Natural killer cell treated with Interleukin-12 subunit alpha and Interleukin-12 subunit beta and Interleukin-15 and Interleukin-18, amount 100 ng/mL, for 72 hours (primary cell): ENCODE measurements around the gene MYO1D. TPM values are rescaled to one million over a fixed set of nuclear protein-coding genes. Genes with fewer than 3 reads are reported as not detected.

Source experiments
- ATAC-seq, 2 donors: fragments of 150-1000 bp; cut with Tn5 transposase in 1 of 2; sonication (Bioruptor Pico), chemical (Tn5 transposase) in 1 of 2; 2 replicates each; pipeline ENCODE4 v1.10.0; 2021
- DNase-seq: peaks from one replicate; pipeline ENCODE4 v3.0.0; 2022; ENCODE audit warnings: low spot score
- H3K27ac Mint-ChIP-seq, 2 donors: 1 replicate in 1 of 2; 2 replicates in 1 of 2; pipeline ENCODE4 v1.8.0; 2022; ENCODE audit warnings: mixed read lengths in 2 of 2, mild to moderate bottlenecking in 1 of 2, moderate library complexity in 1 of 2
- H3K27me3 Mint-ChIP-seq, 2 donors: 1 replicate in 1 of 2; 2 replicates in 1 of 2; pipeline ENCODE4 v1.8.0; 2022; ENCODE audit warnings: mixed read lengths in 2 of 2
- H3K36me3 Mint-ChIP-seq: one replicate; pipeline ENCODE4 v1.8.0; 2022; ENCODE audit warnings: mixed read lengths
- H3K4me1 Mint-ChIP-seq, 2 donors: 1 replicate in 1 of 2; 2 replicates in 1 of 2; pipeline ENCODE4 v1.8.0; 2022; ENCODE audit warnings: low read depth in 2 of 2, mixed read lengths in 2 of 2, mild to moderate bottlenecking in 1 of 2
- H3K4me3 Mint-ChIP-seq: one replicate; pipeline ENCODE4 v1.8.0; 2022; ENCODE audit warnings: mixed read lengths
- H3K9me3 Mint-ChIP-seq: 2 replicates; pipeline ENCODE4 v1.8.0; 2022; ENCODE audit warnings: mixed read lengths
- total RNA-seq, 2 donors: library from RNA; stranded (reverse); gene quantifications; one replicate each; pipeline ENCODE4 v1.2.3, GENCODE V29; 2022

MYO1D gene
- total RNA-seq, 2 donors from 2014 or later: 25.7 to 25.8 TPM

DNA sequence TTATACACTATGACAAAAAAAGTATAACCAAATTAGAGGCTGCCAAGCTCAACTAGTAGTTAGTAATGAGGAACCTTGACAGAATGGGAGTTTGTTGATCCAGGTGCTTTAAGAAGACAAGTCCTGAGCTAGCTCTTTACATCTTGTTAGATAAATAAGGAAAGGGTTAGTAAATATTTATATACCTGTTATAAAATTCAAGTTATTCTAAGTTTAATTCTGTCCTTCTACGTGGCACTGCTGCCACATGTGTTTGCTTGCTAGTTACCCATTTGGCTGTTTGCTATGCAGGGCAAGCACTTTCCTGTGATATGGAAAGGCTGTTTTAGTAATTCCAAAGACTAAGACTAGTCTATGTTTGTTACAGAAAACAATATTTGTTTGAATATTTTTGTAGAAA is 180.5 kb downstream of the MYO1D start:
- no peak for ATAC-seq
- H3K4me3 Mint-ChIP-seq: no peak overlapping the region
- H3K4me1 Mint-ChIP-seq: peaks cover 0 to 5% of the 10 kb centered on the region in 2 donors

DNA sequence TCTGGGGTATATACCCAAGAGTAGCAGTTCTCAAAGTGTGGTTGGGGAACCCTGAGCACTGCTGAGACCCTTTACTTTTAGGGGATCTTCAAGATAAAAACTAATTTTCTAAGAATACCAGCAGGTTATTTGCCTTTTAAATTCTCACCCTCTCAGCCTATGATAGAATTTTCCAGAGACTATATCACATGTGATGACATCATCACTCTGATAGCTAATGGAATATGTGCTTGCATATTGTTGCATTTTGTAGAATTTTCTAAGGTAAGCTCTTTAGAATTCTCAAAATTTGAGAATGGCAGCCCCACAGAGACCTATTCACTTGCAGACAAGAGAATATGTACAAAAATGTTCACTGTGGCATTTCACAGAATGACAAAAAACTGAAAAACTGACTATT is 181.1 kb downstream of the MYO1D start:
- Mint-ChIP-seq H3K27ac (no peak overlapping the region), H3K36me3 (no peaks in the 10 kb centered on the region), H3K27me3 (no peaks in the 10 kb centered on the region), H3K4me1 (peaks cover 0 to 5% of the 10 kb centered on the region in 2 donors), H3K4me3 (no peak overlapping the region), H3K9me3 (no peaks in the 10 kb centered on the region)
- ATAC-seq: no peak
- no peak for DNase-seq

More for the DNA sequence above, 180.5 kb downstream of the MYO1D start:
- no peak overlapping the region for H3K27ac Mint-ChIP-seq
- no peaks in the 10 kb centered on the region for H3K27me3 Mint-ChIP-seq
- no peaks in the 10 kb centered on the region for H3K36me3 Mint-ChIP-seq
- DNase-seq: no peak
- H3K9me3 Mint-ChIP-seq: no peaks in the 10 kb centered on the region

DNA sequence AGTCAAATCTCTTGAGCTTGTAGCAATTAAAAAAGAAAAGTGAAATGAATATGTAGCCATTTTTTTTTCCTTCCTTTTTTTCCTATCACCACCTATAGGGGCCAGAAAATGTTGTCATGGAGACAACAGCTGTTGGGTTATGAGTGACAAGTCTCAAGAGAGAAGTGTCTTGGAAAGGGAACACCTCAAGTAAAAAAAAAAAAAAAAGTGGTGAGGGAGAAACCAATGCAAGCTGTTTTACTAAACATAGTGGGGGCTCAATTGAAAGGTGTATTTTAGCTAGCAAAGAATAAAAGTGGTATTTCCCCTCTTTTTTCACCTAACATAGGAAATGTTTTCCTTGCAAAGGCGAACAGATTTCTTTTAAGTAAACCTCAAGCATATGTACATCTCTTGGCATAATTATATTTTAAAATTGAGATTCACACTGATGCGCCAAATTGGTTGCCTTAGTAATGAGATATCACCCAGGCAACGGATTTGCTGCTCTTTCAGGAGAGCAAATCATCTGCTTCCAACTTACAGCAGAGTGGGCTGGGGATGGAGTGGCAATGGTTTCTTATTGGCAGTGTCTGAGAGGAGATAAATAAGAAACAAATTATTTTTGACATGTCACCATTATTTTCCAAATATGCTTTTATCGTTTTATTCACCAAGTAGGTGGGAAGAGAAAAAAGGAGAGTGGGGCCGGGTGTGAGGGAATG is 183.6 kb downstream of the MYO1D start:
- H3K27me3 Mint-ChIP-seq: no peaks in the 10 kb centered on the region
- no peak overlapping the region for H3K4me3 Mint-ChIP-seq
- DNase-seq (no peak), ATAC-seq (no peak)
- H3K27ac Mint-ChIP-seq: no peak overlapping the region
- no peaks in the 10 kb centered on the region for H3K36me3 Mint-ChIP-seq
- no peaks in the 10 kb centered on the region for H3K9me3 Mint-ChIP-seq
- peaks cover 0 to 5% of the 10 kb centered on the region in 2 donors for H3K4me1 Mint-ChIP-seq

DNA sequence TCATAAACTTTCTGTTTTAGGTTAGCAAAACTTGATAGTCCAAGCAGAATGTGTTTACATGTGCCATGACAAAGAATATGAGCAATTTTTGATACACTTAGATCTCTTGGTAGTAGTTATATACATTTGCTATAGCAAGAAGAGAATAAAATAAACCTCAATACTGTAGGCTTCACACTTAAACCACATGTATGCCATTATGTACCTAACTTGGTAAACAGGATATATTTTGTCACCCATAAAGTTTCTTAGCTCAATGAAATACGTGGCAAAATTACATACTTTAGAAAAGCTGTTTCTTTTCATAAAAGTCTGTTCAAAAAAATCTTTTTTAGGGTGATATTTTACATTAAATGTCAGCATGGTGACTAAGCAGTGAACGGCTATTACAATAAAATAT is 184.7 kb downstream of the MYO1D start:
- Mint-ChIP-seq H3K36me3 (no peaks in the 10 kb centered on the region), H3K27ac (no peak overlapping the region)

DNA sequence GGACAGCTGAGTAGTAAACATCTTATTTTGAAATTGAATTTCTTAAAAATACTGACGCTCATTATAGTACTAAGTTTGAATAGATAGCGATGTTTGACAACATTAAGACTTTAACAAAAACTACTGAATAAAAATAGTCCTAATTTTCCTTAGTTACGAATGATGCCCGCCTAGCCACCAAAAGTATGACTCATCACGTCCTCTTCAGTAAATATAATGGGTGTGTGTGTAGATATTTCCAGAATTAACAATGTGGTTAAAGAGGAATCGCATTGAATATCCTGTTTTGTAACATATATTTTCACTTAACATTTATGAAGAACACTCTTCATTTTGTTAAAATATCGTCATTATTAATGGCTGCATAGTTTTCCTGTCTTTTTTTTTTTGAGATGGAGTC is 187.6 kb downstream of the MYO1D start:
- H3K36me3 Mint-ChIP-seq: no peaks in the 10 kb centered on the region
- no peaks in the 10 kb centered on the region for H3K9me3 Mint-ChIP-seq
- no peaks in the 10 kb centered on the region for H3K27me3 Mint-ChIP-seq
- peaks cover 0 to 5% of the 10 kb centered on the region in 2 donors for H3K4me1 Mint-ChIP-seq
- H3K4me3 Mint-ChIP-seq: no peak overlapping the region
- DNase-seq: no peak
- no peak for ATAC-seq
- no peak overlapping the region for H3K27ac Mint-ChIP-seq

More for the DNA sequence above, 184.7 kb downstream of the MYO1D start:
- Mint-ChIP-seq H3K4me3 (no peak overlapping the region), H3K27me3 (no peaks in the 10 kb centered on the region), H3K9me3 (no peaks in the 10 kb centered on the region), H3K4me1 (peaks cover 0 to 5% of the 10 kb centered on the region in 2 donors)
- no peak for DNase-seq
- no peak for ATAC-seq

DNA sequence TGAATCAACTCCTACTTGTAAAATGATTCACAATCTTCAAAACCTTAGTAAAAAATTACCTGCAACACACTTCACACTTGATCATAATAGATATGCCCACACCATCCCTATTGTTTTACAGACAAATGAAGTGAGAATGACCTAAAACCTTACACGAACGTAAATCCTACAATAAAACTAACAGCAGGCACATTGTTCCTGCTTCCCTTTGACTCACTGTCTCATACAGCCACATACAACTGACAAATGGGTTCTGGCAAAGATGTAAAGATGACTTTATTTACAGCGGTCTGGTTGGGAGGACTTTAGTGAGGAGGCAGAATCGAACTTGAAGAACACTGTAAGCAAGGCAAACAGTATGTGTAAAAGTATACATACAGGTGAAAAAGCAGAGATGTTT is 188.7 kb downstream of the MYO1D start:
- H3K27ac Mint-ChIP-seq: no peak overlapping the region
- H3K4me1 Mint-ChIP-seq: peaks cover 0 to 5% of the 10 kb centered on the region in 2 donors
- peaks cover 0 to 3% of the 10 kb centered on the region in 2 donors for H3K27me3 Mint-ChIP-seq
- ATAC-seq: no peak
- no peak overlapping the region for H3K4me3 Mint-ChIP-seq
- H3K36me3 Mint-ChIP-seq: no peaks in the 10 kb centered on the region
- H3K9me3 Mint-ChIP-seq: no peaks in the 10 kb centered on the region
- no peak for DNase-seq

DNA sequence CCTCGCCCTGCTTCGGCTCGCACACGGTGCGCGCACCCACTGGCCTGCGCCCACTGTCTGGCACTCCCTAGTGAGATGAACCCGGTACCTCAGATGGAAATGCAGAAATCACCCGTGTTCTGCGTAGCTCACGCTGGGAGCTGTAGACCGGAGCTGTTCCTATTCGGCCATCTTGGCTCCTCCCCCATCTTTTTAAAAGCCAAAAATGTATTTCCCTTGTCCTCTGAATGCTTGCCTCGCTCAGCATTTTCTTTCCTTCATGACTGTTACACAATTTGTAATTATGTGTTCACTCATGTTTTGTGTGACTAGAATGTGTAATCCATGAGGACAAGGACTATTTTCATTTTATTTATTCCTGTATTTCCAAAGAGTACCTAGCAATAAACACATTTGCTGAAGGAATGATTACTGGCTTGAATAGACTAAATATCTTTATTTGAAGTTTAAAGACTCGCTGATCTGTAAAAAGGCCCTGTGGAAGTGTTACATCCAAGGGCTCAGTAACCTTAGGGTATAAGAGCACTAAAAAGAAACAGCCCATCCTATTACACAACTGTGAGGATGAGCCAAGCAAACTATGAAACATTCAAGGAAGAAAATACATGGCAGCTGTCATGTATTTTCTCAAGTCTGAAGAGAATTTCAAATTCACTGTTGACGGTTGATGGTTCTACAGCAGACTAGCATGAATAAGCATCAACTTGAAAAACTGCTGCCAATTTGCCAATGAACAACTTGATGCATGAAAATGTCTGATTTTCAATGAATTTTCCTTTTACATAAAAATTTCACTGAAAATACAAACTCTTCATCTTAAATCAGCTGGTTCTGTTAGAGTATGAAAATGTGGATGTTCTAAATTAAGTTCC is 192.6 kb downstream of the MYO1D start:
- no peak overlapping the region for H3K4me3 Mint-ChIP-seq
- DNase-seq (no peak), ATAC-seq (no peak)
- H3K27ac Mint-ChIP-seq: no peak overlapping the region
- H3K9me3 Mint-ChIP-seq: no peaks in the 10 kb centered on the region
- no peaks in the 10 kb centered on the region for H3K36me3 Mint-ChIP-seq
- H3K4me1 Mint-ChIP-seq: no peaks in the 10 kb centered on the region
- peaks cover 0 to 6% of the 10 kb centered on the region in 2 donors for H3K27me3 Mint-ChIP-seq

DNA sequence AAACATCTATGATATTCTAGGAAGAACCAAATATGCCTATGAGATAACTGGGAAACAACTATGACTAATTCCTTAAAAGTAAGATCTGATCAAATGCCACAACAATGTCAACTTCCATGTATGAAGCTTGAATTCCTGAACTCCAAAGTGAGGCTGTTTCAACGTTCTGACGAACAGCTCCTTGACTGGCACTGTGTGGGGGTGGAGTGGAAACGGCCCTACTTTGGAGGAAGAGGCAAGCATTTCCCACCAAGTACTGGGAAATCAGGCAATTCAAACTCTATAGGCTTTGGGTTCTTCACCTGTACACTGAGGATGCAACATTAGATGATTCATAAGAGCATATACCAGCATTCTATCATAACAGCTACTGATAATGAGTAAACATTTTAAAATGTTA is 203.0 kb downstream of the MYO1D start:
- Mint-ChIP-seq H3K4me3 (no peak overlapping the region), H3K27me3 (peaks cover 0 to 2% of the 10 kb centered on the region in 2 donors), H3K9me3 (no peaks in the 10 kb centered on the region), H3K36me3 (no peaks in the 10 kb centered on the region), H3K4me1 (no peaks in the 10 kb centered on the region), H3K27ac (no peak overlapping the region)
- ATAC-seq: no peak
- no peak for DNase-seq

DNA sequence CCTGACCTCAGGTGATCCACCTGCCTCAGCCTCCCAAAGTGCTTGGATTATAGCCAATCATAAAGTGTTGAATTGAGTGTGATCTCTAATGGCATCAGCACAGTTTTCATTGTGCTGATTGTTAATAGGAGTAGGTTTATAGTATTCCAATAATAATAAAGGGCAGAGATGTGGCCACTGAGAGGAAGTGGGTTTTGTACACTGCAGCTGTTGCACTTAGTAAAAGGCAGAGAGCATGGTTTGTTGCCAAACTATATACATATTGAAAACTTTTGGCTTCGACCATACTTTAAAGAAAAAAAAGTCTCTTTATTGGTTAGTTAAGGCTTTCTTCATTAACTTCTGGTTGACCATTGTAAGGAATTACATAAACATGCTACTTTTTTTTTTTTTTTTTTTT is 204.2 kb downstream of the MYO1D start:
- Mint-ChIP-seq H3K4me3 (no peak overlapping the region), H3K27ac (no peak overlapping the region), H3K27me3 (peaks cover 0 to under 1% of the 10 kb centered on the region in 2 donors), H3K9me3 (no peaks in the 10 kb centered on the region), H3K4me1 (no peaks in the 10 kb centered on the region), H3K36me3 (no peaks in the 10 kb centered on the region)
- no peak for ATAC-seq
- DNase-seq: no peak

DNA sequence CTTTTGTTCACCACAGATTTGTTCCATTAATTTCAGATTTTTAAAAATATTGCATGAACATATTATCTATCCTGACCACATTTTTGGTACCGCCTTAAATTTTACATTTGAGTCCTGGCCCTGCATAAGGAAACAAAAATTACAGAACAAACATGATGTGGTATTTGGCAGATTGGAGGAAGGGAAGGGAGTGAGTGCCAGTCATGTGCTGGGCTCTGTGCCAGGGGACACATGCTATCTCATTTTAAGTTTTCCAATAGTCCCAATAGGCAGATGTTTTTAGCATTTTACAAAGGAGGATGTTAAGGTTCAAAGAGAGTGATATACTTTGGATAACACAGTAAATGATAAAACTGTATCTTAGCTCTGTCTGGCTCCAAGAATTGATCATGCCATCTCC is 205.0 kb downstream of the MYO1D start:
- Mint-ChIP-seq H3K27me3 (no peaks in the 10 kb centered on the region), H3K36me3 (no peaks in the 10 kb centered on the region), H3K9me3 (no peaks in the 10 kb centered on the region), H3K4me3 (no peak overlapping the region), H3K27ac (no peak overlapping the region), H3K4me1 (no peaks in the 10 kb centered on the region)
- ATAC-seq (no peak), DNase-seq (no peak)

DNA sequence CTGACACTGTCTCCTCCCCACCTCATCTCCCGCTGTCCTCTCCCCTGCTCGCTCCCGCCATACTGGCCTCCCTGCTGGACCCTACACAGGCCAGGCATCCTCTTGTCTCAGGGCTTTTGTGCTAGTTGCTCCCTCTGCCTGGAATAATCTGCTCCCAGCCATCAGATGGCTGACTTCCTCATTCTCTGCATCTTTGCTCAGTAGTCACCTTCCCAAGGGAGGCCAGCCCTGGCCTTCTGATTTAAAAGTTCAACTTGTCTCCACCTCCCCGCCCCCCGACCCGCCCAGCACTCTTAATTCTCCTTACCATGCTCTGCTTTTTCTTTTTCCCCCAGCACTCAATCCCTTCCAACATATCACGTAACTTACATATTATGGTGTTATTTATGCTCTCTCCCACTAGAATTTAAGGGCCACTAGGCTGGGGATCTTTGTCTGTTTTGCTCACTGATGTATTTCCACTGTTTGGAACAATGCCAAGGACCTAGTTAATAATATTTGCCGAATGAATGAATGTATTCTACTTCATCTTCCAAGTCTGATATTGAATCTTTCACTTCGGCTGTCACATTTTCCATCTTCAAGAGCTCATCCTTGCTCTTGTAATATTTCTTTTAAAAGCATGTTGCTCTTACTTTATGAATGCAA is 211.9 kb downstream of the MYO1D start:
- Mint-ChIP-seq H3K4me1 (no peaks in the 10 kb centered on the region), H3K4me3 (no peak overlapping the region), H3K27ac (no peak overlapping the region), H3K27me3 (peaks cover 0 to 7% of the 10 kb centered on the region in 2 donors), H3K36me3 (no peaks in the 10 kb centered on the region), H3K9me3 (no peaks in the 10 kb centered on the region)
- no peak for ATAC-seq
- DNase-seq: no peak

DNA sequence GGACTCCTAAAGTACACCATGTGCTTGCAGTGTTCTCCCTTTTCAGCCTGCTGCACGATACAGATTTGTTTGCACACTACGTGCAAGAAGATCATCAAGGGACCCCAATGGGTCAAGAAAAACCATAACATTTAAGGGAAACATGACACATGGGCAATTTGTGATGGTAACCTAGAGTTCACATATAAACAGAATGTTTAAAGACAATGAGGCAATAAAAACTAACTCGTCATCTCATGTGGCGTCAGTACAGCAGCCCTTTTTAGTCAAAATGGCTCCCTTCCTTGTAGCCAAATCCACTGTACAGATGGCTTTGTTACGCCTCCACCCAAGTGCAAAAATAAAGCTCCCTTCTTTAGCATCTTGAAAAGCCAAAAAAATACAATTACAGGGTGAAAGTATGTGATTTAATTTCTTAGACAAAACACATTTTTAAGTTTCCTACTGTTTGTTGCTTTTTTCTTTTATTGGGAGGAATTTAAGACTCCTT is 216.4 kb downstream of the MYO1D start:
- Mint-ChIP-seq H3K4me3 (no peak overlapping the region), H3K27me3 (peaks cover 0 to 9% of the 10 kb centered on the region in 2 donors), H3K36me3 (peaks cover under 1% of the 10 kb centered on the region), H3K27ac (no peak overlapping the region), H3K9me3 (no peaks in the 10 kb centered on the region), H3K4me1 (no peaks in the 10 kb centered on the region)
- DNase-seq: no peak
- ATAC-seq: no peak

DNA sequence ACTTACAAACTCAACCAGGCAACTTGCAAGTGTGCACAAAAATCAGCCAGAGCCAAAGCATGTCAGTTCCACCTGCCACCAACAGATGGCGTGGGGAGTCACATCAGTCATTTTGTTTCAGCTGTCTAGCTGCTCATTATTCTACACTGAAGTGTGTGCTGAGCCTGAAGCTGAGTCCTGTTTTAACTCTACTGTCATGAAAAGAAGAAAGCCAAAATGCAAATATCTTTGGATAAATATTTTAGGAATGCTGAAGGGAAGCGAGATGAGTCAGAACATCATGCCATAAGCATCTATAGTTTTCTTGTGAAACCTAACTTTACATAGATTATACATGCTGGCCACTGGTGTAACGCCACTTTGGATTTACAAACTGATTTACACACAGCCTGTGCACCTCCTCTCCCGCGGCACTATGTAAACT is 217.5 kb downstream of the MYO1D start:
- Mint-ChIP-seq H3K27me3 (peaks cover 0 to 5% of the 10 kb centered on the region in 2 donors), H3K4me1 (no peaks in the 10 kb centered on the region), H3K4me3 (no peak overlapping the region), H3K9me3 (no peaks in the 10 kb centered on the region), H3K27ac (no peak overlapping the region), H3K36me3 (peaks cover 6% of the 10 kb centered on the region)
- ATAC-seq: peak in 1 of 2 donors; percentile 46
- DNase-seq: no peak
